ENCODE results near the gene CPLX1. TPM values are rescaled to one million over a fixed set of nuclear protein-coding genes. Genes with fewer than 3 reads are reported as not detected.
A peak's percentile ranks its signal among the peaks of the same experiment; 100 is the strongest.

Gene CPLX1
- total RNA-seq, 1 experiment from 2014 or later, result 3.5 TPM

- ChIA-PET CTCF (no interaction called here), POLR2A (interaction anchor here (1.2 kb wide), 1 partner anchor 39 kb away, joined by 3 read pairs; no protein-coding TSS in a partner anchor)
- DNase-seq (ENCODE audit: low spot score) (no peak), ATAC-seq (no peak)
- peaks cover 95% of the 10 kb centered on the region for H3K27me3 Mint-ChIP-seq (ENCODE audit: low read depth)
- H3K36me3 Mint-ChIP-seq, result no peaks in the 10 kb centered on the region
- no peaks in the 10 kb centered on the region for H3K4me1 Mint-ChIP-seq
- no peak for TF ChIP-seq USF2 (CRISPR knock-in tag; IDR thresholded peaks at IDR 0.05)
- no peak for TF ChIP-seq USF1 (CRISPR knock-in tag; IDR thresholded peaks at IDR 0.05)
- no peak for TF ChIP-seq IRF1 (CRISPR knock-in tag; IDR thresholded peaks at IDR 0.05)
- TF ChIP-seq ZNF121 (CRISPR knock-in tag; IDR thresholded peaks at IDR 0.05), result no peak
- no peak for TF ChIP-seq PRRX2 (CRISPR knock-in tag; IDR thresholded peaks at IDR 0.05)
- no peak for TF ChIP-seq ATF1 (CRISPR knock-in tag; IDR thresholded peaks at IDR 0.05)
- no peak for TF ChIP-seq MYBL2 (CRISPR knock-in tag; IDR thresholded peaks at IDR 0.05)
- TF ChIP-seq NFE2L1 (CRISPR knock-in tag; IDR thresholded peaks at IDR 0.05), result no peak
- TF ChIP-seq JUN (CRISPR knock-in tag; IDR thresholded peaks at IDR 0.05), result no peak
- no peak for TF ChIP-seq E2F1 (CRISPR knock-in tag; IDR thresholded peaks at IDR 0.05)
- TF ChIP-seq EMX1 (CRISPR knock-in tag; IDR thresholded peaks at IDR 0.05), result no peak
- no peak for TF ChIP-seq ZMAT4 (CRISPR knock-in tag; IDR thresholded peaks at IDR 0.05)
- H3K9me3 Mint-ChIP-seq, result no peaks in the 10 kb centered on the region
- no peak overlapping the region for H3K27ac Mint-ChIP-seq
- no peak overlapping the region for H3K4me3 Mint-ChIP-seq
Measured at GRCh38 chr4:820230-821172, 5.4 kb downstream of the CPLX1 start.

GRCh38 chr4:819401-820229 lies 6.3 kb downstream of the CPLX1 start:
- Mint-ChIP-seq H3K4me3 (no peak overlapping the region), H3K27me3 (ENCODE audit: low read depth) (peaks cover 97% of the 10 kb centered on the region), H3K27ac (no peak overlapping the region)

GRCh38 chr4:818106-818921 lies 7.6 kb downstream of the CPLX1 start:
- Mint-ChIP-seq H3K4me3 (no peak overlapping the region), H3K27me3 (ENCODE audit: low read depth) (peaks cover 97% of the 10 kb centered on the region), H3K27ac (no peak overlapping the region), H3K4me1 (no peaks in the 10 kb centered on the region), H3K36me3 (no peaks in the 10 kb centered on the region), H3K9me3 (no peaks in the 10 kb centered on the region)
- ChIA-PET CTCF (interaction anchor here (1.4 to 1.6 kb wide), 2 partner anchors 11 to 76 kb away, joined by 5 read pairs; no protein-coding TSS in a partner anchor), POLR2A (no interaction called here)
- DNase-seq (ENCODE audit: low spot score) (no peak), ATAC-seq (no peak)
- no peak for TF ChIP-seq NFYB (CRISPR knock-in tag; conservative IDR thresholded peaks at IDR 0.05; ENCODE audit: low read depth)
- no peak for TF ChIP-seq ZBTB21 (CRISPR knock-in tag; IDR thresholded peaks at IDR 0.05; ENCODE audit: borderline replicate concordance)
- no peak for TF ChIP-seq TP53 (CRISPR knock-in tag; IDR thresholded peaks at IDR 0.05)
- TF ChIP-seq IRF2 (CRISPR knock-in tag; IDR thresholded peaks at IDR 0.05; ENCODE audit: borderline replicate concordance, low read depth), result no peak
- no peak for TF ChIP-seq JAZF1 (CRISPR knock-in tag; IDR thresholded peaks at IDR 0.05)
- no peak for TF ChIP-seq ATF6 (CRISPR knock-in tag; IDR thresholded peaks at IDR 0.05)
- TF ChIP-seq MXD4 (CRISPR knock-in tag; IDR thresholded peaks at IDR 0.05; ENCODE audit: borderline replicate concordance), result no peak
- no peak for TF ChIP-seq ETV6 (CRISPR knock-in tag; IDR thresholded peaks at IDR 0.05)
- no peak for TF ChIP-seq TCF7 (CRISPR knock-in tag; IDR thresholded peaks at IDR 0.05; ENCODE audit: low read depth)

More at GRCh38 chr4:819401-820229, 6.3 kb downstream of the CPLX1 start:
- TF ChIP-seq JUN (CRISPR knock-in tag; IDR thresholded peaks at IDR 0.05) (no peak), GTF2I (CRISPR knock-in tag; conservative IDR thresholded peaks at IDR 0.05) (0 out of 2 replicates have a peak, but pooled peaks have one; percentile 14)
- ChIA-PET POLR2A (interaction anchor here (1.2 kb wide), 1 partner anchor 38 kb away, joined by 3 read pairs; no protein-coding TSS in a partner anchor), CTCF (interaction anchor here (0.6 to 1.6 kb wide), 2 partner anchors 10 to 62 kb away, joined by 3 to 5 read pairs; no protein-coding TSS in a partner anchor)
- H3K4me1 Mint-ChIP-seq, result no peaks in the 10 kb centered on the region
- DNase-seq (ENCODE audit: low spot score) (no peak), ATAC-seq (no peak)
- H3K36me3 Mint-ChIP-seq, result no peaks in the 10 kb centered on the region
- H3K9me3 Mint-ChIP-seq, result no peaks in the 10 kb centered on the region
